Epithelial cell of proximal tubule (primary cell): ENCODE measurements around the gene GDPD5. TPM values are rescaled to one million over a fixed set of nuclear protein-coding genes. Genes with fewer than 3 reads are reported as not detected.

ENCODE experiments used
- DNase-seq: peaks from one replicate; pipeline ENCODE4 v3.0.0-alpha.2; 2011; ENCODE audit warnings: low read depth
- H3K4me3 ChIP-seq: 2 replicates; pipeline ENCODE4 v1.5.1; 2011; ENCODE audit warnings: low read depth, mild to moderate bottlenecking, low read length
- CTCF ChIP-seq: conservative IDR thresholded peaks from 2 replicates; pipeline ENCODE4 v1.5.1; 2012; ENCODE audit warnings: low read depth, mild to moderate bottlenecking, low read length
- total RNA-seq: library from RNA; depleted of rRNA; stranded (reverse); fragments of >200 nt; gene quantifications from 2 replicates; pipeline ENCODE4 v1.2.3, GENCODE V29; 2015

GDPD5 gene
- total RNA-seq, 1 donor from 2014 or later, result 17.4 TPM

DNA sequence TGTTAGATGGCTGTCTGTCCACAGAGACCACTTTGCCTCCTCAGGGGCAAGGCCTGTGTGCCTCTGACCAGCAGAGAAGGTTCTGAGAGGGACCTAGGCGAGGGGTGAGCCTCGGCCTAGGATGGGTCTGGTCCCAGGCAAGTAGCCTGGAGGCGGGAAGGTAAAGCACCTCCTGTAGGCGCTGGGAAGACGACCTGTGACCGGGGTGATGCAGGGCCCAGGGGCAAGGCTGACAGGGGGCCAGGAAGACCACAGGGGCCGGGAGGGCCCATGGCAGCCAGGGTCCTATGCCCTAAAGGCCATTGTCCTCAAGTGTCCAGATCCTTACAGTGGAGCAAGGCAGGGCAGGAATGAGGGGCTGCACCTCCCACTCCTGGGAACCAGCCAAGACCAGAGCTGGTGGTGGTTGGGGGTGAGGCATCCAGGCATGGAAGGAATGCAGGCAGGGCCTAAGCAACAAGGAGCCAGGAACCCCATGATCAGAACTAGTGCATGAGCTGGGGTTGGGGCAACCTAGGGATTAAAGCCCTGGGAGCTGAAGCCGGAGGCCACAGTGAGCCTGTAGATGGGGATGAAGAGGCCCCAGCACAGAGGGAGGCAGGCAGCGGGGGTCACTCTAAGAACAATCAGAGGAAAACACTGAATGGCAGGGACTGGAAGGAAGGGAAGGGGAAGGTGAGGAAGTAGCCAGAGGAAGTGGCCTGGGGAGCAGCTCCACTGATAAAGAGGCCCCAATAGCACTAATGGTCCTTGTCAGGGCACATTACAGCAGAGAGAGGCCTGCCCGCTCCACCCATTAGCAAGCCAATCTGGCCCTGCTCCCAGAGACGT is 59.8 kb downstream of the GDPD5 start:
- DNase-seq, result no peak
- no peak overlapping the region for H3K4me3 ChIP-seq
- no peak for TF ChIP-seq CTCF

DNA sequence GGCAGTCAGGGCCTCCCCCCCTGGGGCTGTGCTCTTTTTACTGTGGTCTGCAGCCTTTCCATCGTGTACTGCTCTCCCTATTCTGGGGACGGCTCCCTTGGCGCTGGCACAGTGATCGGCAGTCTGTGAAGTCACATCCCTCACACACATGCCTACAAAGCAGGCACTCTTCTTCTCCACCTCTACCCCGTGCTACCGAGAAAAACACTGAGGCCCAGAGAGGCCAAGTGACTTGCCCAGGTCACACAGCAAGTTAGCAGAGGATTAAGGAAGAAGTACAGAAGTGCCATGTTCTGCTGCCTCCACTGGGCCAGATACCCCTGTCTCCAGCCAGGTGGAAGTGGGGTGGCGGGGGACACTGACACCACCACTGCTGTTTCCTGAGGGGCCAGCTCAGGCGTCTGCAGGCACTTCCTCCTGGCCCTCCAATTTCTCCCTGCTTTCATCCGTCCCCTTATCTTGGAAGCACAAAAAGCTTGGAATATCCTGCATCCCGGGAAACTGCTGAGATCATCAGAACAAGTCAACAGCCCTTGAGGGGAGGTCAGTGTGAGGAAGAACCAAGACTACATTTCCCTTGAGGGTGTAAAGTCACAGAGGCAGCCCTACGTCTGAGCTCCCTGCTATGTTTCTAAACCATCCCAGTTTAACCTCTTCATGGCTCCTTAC is 62.5 kb downstream of the GDPD5 start:
- no peak for TF ChIP-seq CTCF
- H3K4me3 ChIP-seq, result no peak overlapping the region
- no peak for DNase-seq

DNA sequence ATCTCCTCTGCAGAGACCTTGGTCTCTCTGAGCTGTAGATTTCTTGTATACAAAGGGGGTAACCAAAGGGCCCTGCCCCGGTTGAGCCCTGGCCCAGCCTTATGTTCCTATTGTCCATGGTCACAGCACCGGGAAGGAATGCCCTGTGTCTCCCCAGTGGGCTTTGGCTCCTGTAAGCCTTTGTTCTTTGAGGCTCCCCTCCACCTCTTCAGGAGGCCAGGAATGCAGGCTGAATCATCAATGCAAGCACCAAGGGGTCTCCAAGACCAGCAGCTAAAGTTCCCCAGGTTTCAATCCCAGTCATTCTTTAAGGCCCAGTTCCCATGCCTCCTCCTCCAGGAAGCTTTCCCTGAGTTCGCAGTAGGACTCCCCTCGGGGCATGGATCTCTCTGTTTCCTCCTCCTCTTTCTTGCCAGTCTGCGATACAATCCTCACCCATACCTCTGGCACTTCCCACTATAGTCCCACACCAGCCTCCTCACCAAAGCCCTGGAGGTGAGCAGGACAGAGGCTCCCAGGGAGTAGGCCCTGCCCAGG is 63.6 kb downstream of the GDPD5 start:
- no peak for DNase-seq
- no peak overlapping the region for H3K4me3 ChIP-seq
- TF ChIP-seq CTCF, result no peak

GRCh38 chr11:75461151-75461550 is 64.6 kb downstream of the GDPD5 start:
- TF ChIP-seq CTCF, result no peak
- DNase-seq, result no peak
- no peak overlapping the region for H3K4me3 ChIP-seq

GRCh38 chr11:75456596-75457183 is 69.1 kb downstream of the GDPD5 start:
- H3K4me3 ChIP-seq, result no peak overlapping the region
- no peak for TF ChIP-seq CTCF
- no peak for DNase-seq

DNA sequence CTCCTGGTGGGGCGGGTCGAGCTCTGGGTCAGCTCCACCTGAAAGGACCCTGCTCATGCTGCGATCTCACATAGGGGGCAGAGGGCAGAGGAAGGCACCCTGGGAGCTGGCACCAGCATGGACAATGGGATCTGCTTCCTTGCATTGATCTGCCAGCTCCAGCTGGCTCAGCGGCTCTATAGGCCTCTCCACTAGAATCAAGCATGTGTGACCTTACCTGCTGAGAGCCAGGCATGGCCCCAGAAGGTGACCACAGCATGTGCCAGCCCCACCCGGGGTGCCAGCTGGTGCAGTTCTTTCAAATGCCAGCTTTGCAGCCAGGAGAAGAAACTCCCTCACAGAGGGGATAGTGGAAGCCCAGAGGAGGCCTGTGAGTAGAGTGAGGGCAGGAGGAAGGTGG is 70.8 kb downstream of the GDPD5 start:
- TF ChIP-seq CTCF, result no peak
- DNase-seq, result no peak
- H3K4me3 ChIP-seq, result no peak overlapping the region
